ENCODE data around the gene MRGPRF.
A peak's percentile ranks its signal among the peaks of the same experiment; 100 is the strongest.

The MRGPRF gene, protein sequence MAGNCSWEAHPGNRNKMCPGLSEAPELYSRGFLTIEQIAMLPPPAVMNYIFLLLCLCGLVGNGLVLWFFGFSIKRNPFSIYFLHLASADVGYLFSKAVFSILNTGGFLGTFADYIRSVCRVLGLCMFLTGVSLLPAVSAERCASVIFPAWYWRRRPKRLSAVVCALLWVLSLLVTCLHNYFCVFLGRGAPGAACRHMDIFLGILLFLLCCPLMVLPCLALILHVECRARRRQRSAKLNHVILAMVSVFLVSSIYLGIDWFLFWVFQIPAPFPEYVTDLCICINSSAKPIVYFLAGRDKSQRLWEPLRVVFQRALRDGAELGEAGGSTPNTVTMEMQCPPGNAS

DNA sequence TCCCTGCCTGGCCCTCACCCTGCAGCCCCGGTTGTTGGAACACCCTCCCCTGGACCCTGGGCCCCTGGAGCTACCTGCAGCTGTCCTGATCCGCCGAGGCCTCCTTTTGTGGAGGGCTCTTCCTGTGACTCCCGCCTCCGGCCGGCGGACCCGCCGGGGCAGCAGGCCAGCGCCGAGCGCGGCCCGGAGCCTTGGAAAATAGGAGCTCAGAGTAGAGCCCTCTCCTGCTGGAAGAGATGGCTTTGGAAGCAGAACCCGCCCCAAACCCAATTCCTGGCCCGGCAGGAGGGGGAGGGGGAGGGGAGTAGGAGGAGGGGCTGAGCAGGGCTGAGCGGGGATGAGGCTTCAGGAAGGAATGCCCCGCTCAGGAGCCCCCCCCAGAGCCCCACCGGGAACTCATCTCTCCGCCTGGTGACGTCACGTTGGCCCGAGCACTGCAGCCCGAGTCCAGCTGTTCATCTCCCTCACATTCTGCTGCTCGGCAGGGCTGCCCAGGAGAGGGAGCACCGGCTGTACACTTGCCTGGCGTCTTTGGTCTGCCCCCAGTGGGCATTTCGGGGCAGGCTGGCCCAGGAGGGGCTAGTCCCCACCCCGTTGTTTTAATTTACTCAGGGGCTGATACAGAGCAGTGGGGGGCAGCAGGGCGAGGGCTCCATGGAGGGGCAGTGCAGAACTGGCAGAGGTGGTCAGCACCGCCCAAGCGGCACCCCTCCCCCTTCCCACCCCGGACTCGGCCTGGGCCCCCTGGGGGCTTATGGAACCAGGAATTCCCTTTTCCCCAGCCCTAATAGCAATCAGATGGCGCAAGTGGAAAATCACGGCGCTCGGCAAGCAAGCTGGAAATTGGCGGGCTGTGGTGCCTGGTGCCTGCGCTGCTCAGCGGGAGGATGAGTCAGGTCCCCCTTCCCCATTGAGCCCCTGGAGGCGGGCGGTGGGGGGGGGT lies at the start of gene MRGPRF:
Gene MRGPRF (minus strand): TSS at position 238 of the 943 bp plus-strand sequence. CDS start 3,345 bp downstream, outside the sequence.
- no peaks in the 10 kb centered on the region for H3K9me3 Mint-ChIP-seq
- no peak within 1 kb of the TSS for H3K27ac Mint-ChIP-seq
- peaks cover 8% of the 10 kb centered on the region for H3K4me1 Mint-ChIP-seq
- peaks cover 66% of the 10 kb centered on the region for H3K27me3 Mint-ChIP-seq
- ATAC-seq, result peak; percentile 27
- peak in 1 of 2 donors; percentile 16 for DNase-seq
- no peak within 1 kb of the TSS for H3K4me3 Mint-ChIP-seq

DNA sequence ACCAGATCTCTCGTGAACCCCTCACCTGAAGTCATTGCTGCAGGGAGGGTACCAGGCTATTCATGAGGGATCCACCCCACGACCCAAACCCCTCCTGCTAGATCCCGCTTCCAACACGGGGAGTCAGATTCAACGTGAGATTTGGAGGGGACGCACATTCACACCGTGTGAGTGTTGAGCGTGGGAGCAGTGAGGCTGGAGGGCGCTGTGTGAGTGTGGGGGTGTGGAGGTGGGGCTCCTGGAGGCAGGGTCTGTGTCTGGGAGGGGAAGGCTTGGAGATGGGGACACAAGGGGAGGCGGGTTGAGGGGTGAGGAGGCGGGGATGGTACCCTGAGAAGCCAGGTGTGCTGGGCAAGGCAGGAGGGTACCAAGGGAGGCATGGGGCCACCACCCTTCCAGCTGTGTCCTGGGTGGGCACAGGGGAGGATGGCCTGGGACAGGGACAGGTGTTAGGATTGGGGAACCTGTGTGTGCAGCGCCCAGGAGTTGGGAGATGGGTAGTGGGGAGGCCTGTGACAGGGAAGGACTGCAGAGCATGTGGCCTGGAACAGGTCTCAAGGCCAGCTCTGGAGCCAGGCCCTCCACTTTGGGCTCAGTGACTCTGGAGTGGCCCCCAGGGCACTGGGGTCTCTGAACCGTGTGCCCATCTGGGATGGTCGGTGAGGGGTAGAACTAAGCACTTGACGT lies 49.3 kb upstream of the MRGPRF start:
- Mint-ChIP-seq H3K9me3 (no peaks in the 10 kb centered on the region), H3K27ac (no peak overlapping the region), H3K27me3 (no peaks in the 10 kb centered on the region), H3K4me3 (no peak overlapping the region), H3K4me1 (no peaks in the 10 kb centered on the region)
- ATAC-seq (peak; percentile 13), DNase-seq (no peak)

DNA sequence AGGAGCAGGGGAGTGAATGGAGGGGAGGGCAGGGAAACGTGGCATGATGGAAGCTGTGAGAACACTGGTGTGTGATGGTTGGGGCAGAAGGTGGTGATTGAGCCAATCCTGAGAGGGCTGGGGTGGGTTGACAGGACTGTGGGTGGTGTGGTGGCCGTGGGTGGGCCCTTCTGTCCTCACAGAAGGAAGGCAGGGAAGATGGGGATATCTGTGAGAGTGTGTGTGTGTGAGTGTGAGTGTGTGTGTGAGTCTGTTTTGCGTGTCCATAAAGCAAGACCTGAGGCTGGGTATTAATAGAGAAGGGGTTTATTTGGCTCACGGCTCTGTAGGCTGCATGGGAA lies 48.6 kb upstream of the MRGPRF start:
- Mint-ChIP-seq H3K27me3 (no peaks in the 10 kb centered on the region), H3K4me3 (no peak overlapping the region), H3K9me3 (no peaks in the 10 kb centered on the region), H3K27ac (peak overlapping the region; percentile 21 to 53), H3K4me1 (no peaks in the 10 kb centered on the region)
- DNase-seq (no peak), ATAC-seq (no peak)

DNA sequence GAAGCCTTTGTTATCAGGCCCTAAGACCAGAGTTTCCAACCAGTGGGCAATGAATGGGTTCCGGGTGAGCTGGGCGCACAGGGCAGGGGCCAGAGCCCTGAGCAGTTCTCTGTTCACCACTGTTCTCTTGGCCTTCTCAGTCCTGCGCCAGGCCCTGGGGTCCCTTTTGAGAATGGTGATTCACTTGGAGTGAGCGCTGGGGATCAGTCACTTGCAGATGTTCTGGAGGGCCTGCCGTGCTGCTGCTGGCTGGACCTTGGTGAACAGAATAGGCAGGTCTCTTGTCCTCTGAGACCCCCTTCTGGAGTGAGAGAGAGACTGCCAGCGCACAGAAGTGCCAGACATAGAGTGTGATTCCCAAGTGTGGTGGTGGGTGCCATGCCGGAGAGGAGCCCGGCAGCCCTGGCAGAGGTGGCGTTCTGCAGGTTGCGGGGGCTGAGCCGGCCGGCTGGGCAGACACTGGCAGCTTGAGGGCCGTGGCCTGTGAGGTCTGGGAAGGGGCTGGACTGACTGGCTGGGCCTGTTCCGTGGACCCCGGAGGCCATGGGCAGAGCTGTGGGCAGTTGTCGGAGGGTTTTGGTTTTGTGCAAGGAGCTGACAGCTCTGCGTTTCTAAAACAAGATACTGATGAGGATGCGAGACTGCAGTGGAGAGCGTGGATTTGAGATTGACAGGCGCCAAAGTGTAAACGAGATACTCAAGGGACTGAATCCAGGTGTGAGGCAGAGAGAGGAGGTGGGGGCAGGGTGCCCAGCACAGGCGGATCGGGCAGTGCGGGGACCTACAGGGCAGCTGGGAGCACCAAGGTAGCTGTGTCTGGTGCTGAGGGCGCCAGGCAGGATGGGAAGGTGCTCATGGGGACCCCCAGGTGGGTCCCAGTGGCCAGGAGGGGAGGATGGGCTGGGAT lies 48.0 kb upstream of the MRGPRF start:
- ATAC-seq (no peak), DNase-seq (no peak)
- Mint-ChIP-seq H3K27ac (peak overlapping the region; percentile 16 to 43), H3K9me3 (no peaks in the 10 kb centered on the region), H3K27me3 (no peaks in the 10 kb centered on the region), H3K4me1 (peaks cover 3% of the 10 kb centered on the region), H3K4me3 (no peak overlapping the region)

DNA sequence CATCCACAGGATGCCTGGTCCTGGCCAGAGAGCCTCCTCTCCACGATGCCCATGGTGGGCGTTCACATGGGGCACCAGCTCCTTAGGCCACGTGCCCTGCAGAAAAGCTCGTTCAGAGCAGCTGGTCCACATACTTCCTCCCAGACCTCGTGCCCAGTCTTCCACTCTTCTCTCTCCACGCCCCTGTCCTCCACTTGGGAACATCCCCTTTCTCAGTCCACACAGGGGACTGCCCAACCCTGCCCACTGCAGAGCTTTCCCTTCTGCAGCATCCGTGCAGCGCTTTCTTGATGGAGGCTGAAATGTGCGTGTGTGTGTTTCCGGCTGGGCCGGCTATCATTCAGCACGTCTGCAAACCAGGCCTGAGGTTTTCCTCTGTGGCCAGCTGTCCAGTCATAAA lies 46.9 kb upstream of the MRGPRF start:
- no peaks in the 10 kb centered on the region for H3K9me3 Mint-ChIP-seq
- H3K27me3 Mint-ChIP-seq, result no peaks in the 10 kb centered on the region
- peaks cover 14% of the 10 kb centered on the region for H3K4me1 Mint-ChIP-seq
- no peak overlapping the region for H3K4me3 Mint-ChIP-seq
- ATAC-seq, result no peak
- DNase-seq, result no peak
- H3K27ac Mint-ChIP-seq, result no peak overlapping the region

DNA sequence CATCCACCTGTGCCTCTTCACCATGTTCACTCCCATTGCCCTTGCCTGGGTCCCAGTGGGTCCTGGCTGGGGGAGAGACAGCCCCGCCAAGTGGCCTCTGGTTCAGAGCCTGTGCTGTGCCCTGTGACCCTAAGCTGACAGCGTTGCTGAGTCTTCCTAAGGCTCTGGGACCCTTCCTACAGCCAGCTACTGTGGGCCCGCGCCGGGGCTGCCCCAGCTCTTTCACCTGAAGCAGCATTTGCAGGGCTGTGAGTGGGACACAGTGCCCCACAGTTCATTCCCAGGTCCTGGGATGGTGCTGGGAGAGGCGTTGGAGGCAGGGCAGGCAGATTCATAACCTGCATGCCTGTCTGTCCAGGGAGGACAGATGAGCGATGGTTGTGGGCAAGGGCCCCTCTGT lies 46.4 kb upstream of the MRGPRF start:
- Mint-ChIP-seq H3K4me1 (peaks cover 15% of the 10 kb centered on the region), H3K4me3 (no peak overlapping the region), H3K27me3 (no peaks in the 10 kb centered on the region), H3K9me3 (no peaks in the 10 kb centered on the region), H3K27ac (no peak overlapping the region)
- no peak for DNase-seq
- ATAC-seq, result no peak

DNA sequence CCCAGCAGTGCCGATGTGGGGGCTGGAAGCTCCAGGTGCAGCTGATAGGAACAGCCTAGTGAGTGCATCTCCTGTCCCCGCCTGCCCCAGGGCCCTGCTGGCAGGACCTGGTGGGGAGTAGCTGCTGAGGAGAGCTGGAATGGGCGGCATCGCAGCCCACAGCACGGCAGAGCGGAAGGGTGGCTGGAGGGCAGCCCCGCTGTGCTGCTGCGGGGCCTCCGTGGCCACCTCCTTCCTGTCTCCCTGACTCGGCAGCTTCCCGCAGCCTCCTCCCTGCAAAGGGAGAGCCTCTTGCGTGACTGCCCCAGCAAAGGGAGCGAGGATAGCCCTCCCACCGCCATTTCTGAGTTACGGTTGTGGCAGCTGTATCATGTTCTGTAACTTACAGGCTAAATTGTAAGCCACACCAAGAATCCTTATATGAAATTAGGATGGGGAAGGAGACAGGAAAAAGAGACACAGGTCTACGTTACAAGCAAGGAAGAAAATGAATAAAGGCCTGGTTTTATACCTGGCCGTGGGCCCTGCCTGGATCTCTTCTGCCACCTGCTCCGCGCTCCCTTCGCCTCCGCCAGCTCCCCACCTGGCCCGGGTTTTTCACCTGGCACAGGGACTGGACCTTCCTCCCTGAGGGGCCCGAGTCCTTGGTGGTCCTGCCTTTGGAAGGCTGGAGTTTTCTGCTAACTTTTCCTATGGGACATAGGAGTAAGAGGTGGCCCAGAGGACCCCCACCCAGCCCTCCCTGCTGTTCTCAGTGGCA lies 45.6 kb upstream of the MRGPRF start:
- H3K4me1 Mint-ChIP-seq, result peaks cover 20% of the 10 kb centered on the region
- DNase-seq (no peak), ATAC-seq (no peak)
- no peak overlapping the region for H3K27ac Mint-ChIP-seq
- H3K4me3 Mint-ChIP-seq, result no peak overlapping the region
- no peaks in the 10 kb centered on the region for H3K9me3 Mint-ChIP-seq
- no peaks in the 10 kb centered on the region for H3K27me3 Mint-ChIP-seq

DNA sequence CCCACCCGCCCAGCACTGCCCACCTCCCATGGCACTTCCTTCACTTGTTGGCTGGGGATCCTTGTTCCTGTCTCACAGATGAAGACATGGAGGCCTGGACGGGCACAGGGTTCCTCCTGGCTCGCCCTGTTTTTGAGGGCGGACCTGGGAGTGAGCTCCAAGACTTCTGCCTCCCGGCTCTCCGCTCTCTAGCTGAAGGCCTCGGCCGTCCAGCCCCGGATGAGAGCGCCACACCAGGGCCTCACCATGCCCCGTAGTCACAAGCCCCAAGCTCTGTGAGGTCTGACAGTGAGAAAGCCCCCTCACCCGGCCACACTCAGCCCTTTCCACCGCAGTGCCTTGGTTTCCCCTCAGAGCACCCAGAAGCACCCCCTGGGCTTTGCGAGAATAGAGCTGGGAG lies 44.8 kb upstream of the MRGPRF start:
- no peaks in the 10 kb centered on the region for H3K9me3 Mint-ChIP-seq
- ATAC-seq (no peak), DNase-seq (no peak)
- H3K27me3 Mint-ChIP-seq, result no peaks in the 10 kb centered on the region
- H3K27ac Mint-ChIP-seq, result no peak overlapping the region
- peaks cover 21% of the 10 kb centered on the region for H3K4me1 Mint-ChIP-seq
- no peak overlapping the region for H3K4me3 Mint-ChIP-seq

DNA sequence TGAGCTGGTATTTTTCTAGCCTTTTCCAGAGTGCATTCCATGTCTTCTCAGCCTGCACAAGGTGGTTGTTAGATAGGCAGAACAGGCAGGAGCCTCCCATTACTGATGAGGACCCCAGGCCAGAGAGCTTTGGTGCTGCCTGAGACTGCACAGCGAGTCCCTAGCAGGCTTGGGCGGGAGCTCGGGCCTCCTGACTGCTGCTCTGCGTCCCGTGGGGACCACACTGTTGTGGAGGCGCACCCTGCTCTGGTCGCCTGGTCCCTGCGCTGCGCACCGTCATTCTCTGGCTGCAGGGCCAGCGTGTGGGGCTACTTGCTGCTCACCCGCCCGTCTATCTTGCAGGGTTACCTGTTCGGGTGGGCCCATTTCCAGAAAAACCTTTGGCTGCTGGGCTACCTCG lies 44.2 kb upstream of the MRGPRF start:
- Mint-ChIP-seq H3K4me3 (no peak overlapping the region), H3K9me3 (no peaks in the 10 kb centered on the region), H3K4me1 (peaks cover 26% of the 10 kb centered on the region), H3K27me3 (no peaks in the 10 kb centered on the region), H3K27ac (no peak overlapping the region)
- ATAC-seq (no peak), DNase-seq (no peak)

DNA sequence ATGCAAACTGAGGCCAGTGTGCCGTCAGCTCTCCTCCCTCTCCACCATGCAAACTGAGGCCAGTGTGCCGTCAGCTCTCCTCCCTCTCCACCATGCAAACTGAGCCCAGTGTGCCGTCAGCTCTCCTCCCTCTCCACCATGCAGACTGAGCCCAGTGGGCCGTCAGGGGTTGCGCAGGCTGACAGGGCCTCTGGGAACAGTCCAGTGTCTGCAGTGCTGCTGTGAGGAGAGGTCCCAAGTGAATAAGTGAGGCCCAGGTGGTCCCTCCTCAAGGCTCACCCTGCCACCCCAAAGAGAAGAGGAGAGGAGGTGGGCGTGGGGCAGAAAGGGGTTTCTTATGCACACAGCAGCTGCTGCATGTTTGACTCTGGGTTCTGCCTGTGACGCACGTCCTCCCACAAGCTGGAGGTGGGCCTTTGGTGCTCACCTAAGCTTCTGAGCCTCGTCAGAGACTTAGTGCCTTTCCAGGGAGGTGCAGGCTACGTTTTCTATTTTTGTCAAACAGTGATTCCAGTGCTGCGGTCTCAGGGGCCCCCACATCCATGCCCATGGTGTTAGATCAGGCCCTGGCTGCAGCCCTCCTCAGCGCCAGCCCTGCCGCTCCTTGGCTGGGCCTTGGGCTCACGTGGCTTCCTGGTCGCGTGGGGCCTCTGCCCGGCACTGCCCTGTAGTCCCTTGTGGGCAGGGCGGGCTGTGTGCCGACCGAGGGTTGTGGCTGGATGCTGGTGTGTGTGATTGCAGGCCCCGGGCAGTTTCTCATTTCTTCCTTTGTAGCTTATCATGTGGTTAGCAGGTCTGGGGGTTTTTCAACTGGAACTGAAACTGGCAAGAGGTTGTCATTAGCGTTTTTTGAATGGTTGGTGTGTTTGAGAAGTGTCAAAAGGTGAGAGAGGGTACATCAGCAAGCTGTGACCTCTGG lies 42.8 kb upstream of the MRGPRF start:
- peak overlapping the region; percentile 55 to 57 for H3K27ac Mint-ChIP-seq
- ATAC-seq (peak; percentile 77), DNase-seq (peak in 1 of 2 donors; percentile 52)

DNA sequence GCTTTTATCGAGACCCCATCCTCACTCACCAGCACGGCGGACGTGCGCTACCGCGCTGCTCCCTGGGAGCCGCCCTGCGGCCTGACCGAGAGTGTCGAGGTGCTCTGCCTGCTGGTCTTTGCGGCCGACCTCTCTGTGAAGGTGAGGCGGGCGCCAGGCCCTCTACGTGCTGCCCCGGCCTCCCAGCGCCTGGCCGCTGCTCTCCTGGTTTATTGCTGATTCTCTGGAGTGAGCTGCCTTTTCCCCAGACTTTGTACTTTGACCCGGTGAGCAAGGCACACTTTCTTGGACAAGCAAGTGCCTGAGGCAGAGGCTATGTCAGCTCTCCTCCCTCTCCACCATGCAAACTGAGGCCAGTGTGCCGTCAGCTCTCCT lies 42.2 kb upstream of the MRGPRF start:
- no peak overlapping the region for H3K4me3 Mint-ChIP-seq
- H3K27me3 Mint-ChIP-seq, result no peaks in the 10 kb centered on the region
- H3K27ac Mint-ChIP-seq, result peak overlapping the region in 1 of 2 donors; percentile 55
- no peak for DNase-seq
- no peak for ATAC-seq
- H3K4me1 Mint-ChIP-seq, result peaks cover 47% of the 10 kb centered on the region
- H3K9me3 Mint-ChIP-seq, result no peaks in the 10 kb centered on the region

More for the DNA sequence above, 42.8 kb upstream of the MRGPRF start:
- H3K4me1 Mint-ChIP-seq, result peaks cover 40% of the 10 kb centered on the region
- peak overlapping the region in 1 of 2 donors; percentile 25 for H3K4me3 Mint-ChIP-seq
- no peaks in the 10 kb centered on the region for H3K27me3 Mint-ChIP-seq
- H3K9me3 Mint-ChIP-seq, result no peaks in the 10 kb centered on the region

DNA sequence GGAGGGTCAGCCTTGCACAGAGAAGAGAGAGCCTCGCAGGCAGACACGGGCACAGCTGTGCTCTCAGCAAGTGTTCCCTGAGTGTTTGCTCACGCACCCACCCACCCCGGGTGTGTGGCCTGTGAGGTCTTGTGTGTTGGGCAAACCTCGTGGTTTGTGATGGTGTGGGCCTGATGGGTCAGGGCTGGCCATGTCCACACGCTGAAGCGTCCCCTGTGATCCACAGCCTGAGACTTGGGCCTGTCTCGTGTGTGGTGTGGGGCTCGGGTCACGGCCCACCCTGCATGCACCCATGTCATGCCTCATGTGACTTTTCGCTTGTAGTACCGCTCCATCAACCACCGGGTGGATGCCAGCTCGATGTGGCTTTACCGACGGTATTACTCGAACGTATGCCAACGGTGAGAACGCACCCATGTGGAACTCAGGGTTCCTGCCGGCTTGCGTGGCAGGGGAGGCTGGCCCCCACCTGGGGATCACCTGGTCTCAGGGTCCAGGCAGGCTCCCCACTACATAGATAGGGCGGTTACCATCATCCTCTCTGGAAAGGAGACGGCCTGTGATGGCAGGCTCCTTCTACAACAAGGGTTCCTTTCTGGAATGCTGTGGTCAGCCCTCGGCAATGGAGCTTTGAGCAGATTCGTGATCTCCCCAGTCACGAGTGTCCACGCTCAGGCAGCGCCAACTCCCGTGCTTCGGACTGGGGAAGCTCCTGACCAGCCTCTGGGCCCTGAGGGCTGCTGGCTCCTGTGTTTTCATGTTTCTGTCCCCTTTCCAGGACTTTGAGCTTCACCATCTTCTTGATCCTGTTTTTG lies 41.6 kb upstream of the MRGPRF start:
- H3K27me3 Mint-ChIP-seq, result no peaks in the 10 kb centered on the region
- peaks cover 53% of the 10 kb centered on the region for H3K4me1 Mint-ChIP-seq
- H3K4me3 Mint-ChIP-seq, result no peak overlapping the region
- H3K9me3 Mint-ChIP-seq, result no peaks in the 10 kb centered on the region
- no peak for DNase-seq
- peak overlapping the region in 1 of 2 donors; percentile 39 for H3K27ac Mint-ChIP-seq
- ATAC-seq, result no peak
